Loucy (cell line): Measurements from ENCODE around the gene CCDC73.

Experiments used
- CTCF ChIP-seq: fragments of 200-600 bp; sonication (generic); conservative IDR thresholded peaks from 2 replicates; pipeline ENCODE4 v1.5.1; 2014; ENCODE audit warnings: mild to moderate bottlenecking, antibody characterized with exemption, low read length
- EZH2phosphoT487 ChIP-seq: fragments of 200-600 bp; IDR thresholded peaks from 2 replicates; pipeline ENCODE4 v1.6.1; 2018; ENCODE audit warnings: antibody characterized with exemption, mild to moderate bottlenecking, moderate library complexity, borderline replicate concordance

- TF ChIP-seq CTCF (no peak), EZH2phosphoT487 (no peak)
Observed at GRCh38 chr11:32792111-32792947, 2.1 kb downstream of the CCDC73 start.
